Activated CD8-positive, alpha-beta memory T cell treated with anti-CD3 and anti-CD28 coated beads, Interleukin-2, amount 10 ng/mL, durations not matched to agents 7 days and 5 days (primary cell): ENCODE results near the gene KIAA1671. TPM values are rescaled to one million over a fixed set of nuclear protein-coding genes. Genes with fewer than 3 reads are reported as not detected.
"Not testable (repeated sequence)": the region's sequence is repeated elsewhere in the genome, so short reads cannot be mapped to it uniquely, and the experiment has no call there.

Source experiments
- ATAC-seq: fragments of 150-1000 bp; cut with Tn5 transposase; one replicate; pipeline ENCODE4 v1.10.0; 2021; ENCODE audit warnings: moderate library complexity
- CTCF ChIA-PET: fragments of 350-600 bp; sonication (Branson Sonifier 250); formaldehyde crosslinking; loops from one replicate; lab custom pipeline; 2021; ENCODE audit warnings: antibody characterized with exemption; lab: Charles Lee
- DNase-seq: peaks from one replicate; pipeline ENCODE4 v3.0.0-alpha.2; 2020
- H3K27ac Mint-ChIP-seq: one replicate; pipeline ENCODE4 v1.8.0; 2021; ENCODE audit warnings: mild to moderate bottlenecking, mixed read lengths
- H3K27me3 Mint-ChIP-seq: one replicate; pipeline ENCODE4 v1.8.0; 2021; ENCODE audit warnings: mixed read lengths
- H3K36me3 Mint-ChIP-seq: one replicate; pipeline ENCODE4 v1.8.0; 2021; ENCODE audit warnings: mild to moderate bottlenecking, mixed read lengths
- H3K4me1 Mint-ChIP-seq: one replicate; pipeline ENCODE4 v1.8.0; 2021; ENCODE audit warnings: mixed read lengths
- H3K4me3 Mint-ChIP-seq: one replicate; pipeline ENCODE4 v1.8.0; 2021; ENCODE audit warnings: mild to moderate bottlenecking, moderate library complexity, mixed read lengths
- H3K9me3 Mint-ChIP-seq: one replicate; pipeline ENCODE4 v1.8.0; 2022; ENCODE audit warnings: low read depth, mixed read lengths
- total RNA-seq, 2 experiments: library from RNA; stranded (reverse); gene quantifications; one replicate each; pipeline ENCODE4 v1.2.3, GENCODE V29; 2021

KIAA1671 gene
- total RNA-seq, 2 experiments from 2014 or later, result 11.4 to 20.1 TPM

DNA sequence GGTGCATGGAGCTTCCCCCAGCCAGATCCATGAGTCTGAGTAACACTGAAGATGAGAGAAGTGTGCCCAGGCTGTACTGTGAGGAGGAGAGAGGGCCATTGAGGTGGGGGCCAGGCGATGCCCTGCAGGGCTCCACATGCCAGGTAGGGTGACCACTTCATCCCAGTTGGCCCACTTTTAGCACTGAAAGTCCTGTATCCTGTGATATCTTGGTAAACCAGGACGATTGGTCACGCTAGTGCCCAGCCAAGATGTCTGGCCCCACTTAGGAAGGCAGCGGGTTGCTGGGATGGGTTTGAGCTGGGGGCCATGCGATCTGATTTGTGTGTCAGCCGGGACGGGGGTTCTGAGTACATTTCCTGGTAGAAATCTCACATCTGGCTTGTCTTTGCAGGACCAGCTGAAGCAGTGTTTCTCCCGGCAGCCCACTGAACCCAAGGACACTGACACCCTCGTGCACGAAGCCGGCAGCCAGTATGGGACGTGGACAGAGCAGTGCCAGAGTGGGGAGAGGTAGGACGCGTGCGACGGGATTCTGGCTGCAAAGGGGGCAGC lies 218.0 kb downstream of the KIAA1671 start:
- H3K4me3 Mint-ChIP-seq, result no peak overlapping the region
- CTCF ChIA-PET, result interaction anchor here (0.9 to 1.8 kb wide), 2 partner anchors 9 to 89 kb away, joined by 3 to 10 read pairs; no protein-coding TSS in a partner anchor
- H3K27me3 Mint-ChIP-seq, result no peaks in the 10 kb centered on the region
- ATAC-seq (no peak), DNase-seq (no peak)
- H3K36me3 Mint-ChIP-seq, result peaks cover 1% of the 10 kb centered on the region
- no peaks in the 10 kb centered on the region for H3K9me3 Mint-ChIP-seq
- no peak overlapping the region for H3K27ac Mint-ChIP-seq
- no peaks in the 10 kb centered on the region for H3K4me1 Mint-ChIP-seq

DNA sequence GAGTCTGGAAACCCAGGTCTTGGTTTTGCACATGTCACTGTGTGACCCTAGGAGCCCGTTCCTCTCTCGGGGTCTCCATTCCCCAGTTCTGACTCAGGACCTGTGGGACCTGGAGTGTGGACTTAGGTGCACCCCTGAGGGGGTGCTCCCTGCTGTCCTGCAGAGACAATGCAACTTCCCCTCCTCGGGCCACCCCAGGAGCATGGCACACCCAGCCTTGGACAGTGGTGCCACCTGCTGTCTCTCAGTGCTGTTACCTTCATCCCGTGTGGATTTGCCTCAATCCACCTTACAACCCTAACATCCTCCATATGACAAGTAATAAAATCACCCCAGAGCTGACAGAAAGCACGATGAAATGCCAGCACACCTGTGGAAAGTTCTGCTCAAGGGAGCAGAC lies 219.6 kb downstream of the KIAA1671 start:
- ATAC-seq, result peak; percentile 49
- CTCF ChIA-PET, result interaction anchor here (0.6 to 1.8 kb wide), 5 partner anchors 90 to 975 kb away, joined by 3 to 10 read pairs (median 3); no protein-coding TSS in a partner anchor
- Mint-ChIP-seq H3K4me3 (no peak overlapping the region), H3K27me3 (no peaks in the 10 kb centered on the region), H3K9me3 (no peaks in the 10 kb centered on the region), H3K4me1 (no peaks in the 10 kb centered on the region), H3K36me3 (peaks cover 3% of the 10 kb centered on the region), H3K27ac (no peak overlapping the region)
- peak; percentile 53 for DNase-seq

DNA sequence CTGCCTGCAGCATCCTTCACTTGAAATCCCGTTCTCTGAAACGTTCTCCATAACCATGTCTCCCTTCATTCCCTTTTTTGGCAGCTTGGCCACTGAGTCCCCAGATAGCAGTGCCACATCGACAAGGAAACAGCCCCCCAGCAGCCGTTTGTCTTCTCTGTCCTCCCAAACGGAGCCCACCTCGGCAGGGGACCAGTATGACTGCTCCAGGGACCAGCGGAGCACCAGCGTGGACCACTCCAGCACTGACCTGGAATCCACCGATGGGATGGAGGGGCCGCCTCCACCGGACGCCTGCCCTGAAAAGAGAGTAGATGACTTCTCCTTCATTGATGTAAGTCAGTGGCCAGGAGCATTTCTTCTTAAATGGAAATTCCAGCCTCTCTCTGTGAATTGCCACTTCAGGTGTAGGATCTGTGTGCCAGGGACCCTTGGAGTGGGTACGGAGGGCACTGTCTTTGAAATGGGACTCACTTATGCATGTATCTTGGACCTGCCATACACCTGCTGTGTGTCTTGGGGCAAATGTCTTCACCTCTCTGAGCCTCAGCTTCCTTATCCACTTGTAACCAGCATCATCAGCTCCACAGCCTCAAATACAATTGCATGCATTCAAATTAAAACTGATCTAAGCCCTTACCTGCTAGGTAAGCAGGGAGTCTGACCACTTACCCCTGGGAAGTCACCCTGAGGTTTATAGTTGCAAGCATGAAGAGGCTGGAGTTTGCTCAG lies 221.8 kb downstream of the KIAA1671 start:
- CTCF ChIA-PET, result interaction anchor here (1.3 kb wide), 1 partner anchor 92 kb away, joined by 3 read pairs; no protein-coding TSS in a partner anchor
- Mint-ChIP-seq H3K9me3 (peaks cover 1% of the 10 kb centered on the region), H3K27ac (no peak overlapping the region), H3K4me3 (no peak overlapping the region), H3K27me3 (no peaks in the 10 kb centered on the region), H3K4me1 (no peaks in the 10 kb centered on the region), H3K36me3 (peaks cover 9% of the 10 kb centered on the region)
- no peak for ATAC-seq
- DNase-seq, result no peak

DNA sequence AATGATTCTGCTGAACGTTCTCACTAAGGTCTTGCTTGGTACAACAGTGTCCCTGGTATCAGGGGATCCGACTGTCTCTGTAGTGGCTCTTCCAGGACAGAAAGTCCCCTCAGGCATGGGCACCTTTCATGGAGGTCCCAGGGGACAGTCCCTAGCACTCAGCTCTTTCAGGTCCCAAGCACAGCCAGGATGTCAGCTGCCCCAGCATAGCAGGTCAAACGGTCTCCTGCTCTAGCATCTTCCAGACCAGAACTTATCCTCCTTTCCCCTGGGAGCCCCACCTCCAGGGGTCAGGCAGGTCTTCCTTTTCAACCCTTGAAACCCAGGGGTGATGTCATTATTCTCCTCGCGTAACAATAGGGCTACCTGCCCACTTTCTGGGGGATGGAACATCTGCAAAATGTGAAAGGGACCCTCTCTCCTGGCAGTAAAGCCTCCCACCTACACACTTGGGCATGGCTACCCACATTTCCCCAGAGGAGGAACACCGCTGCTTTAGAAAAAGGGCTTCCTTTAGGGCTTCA lies 222.4 kb downstream of the KIAA1671 start:
- Mint-ChIP-seq H3K27ac (no peak overlapping the region), H3K27me3 (no peaks in the 10 kb centered on the region), H3K9me3 (peaks cover 2% of the 10 kb centered on the region), H3K4me1 (no peaks in the 10 kb centered on the region), H3K4me3 (no peak overlapping the region), H3K36me3 (peaks cover 15% of the 10 kb centered on the region)
- DNase-seq (no peak), ATAC-seq (no peak)
- CTCF ChIA-PET, result interaction anchor here (1.3 kb wide), 1 partner anchor 93 kb away, joined by 3 read pairs; no protein-coding TSS in a partner anchor

DNA sequence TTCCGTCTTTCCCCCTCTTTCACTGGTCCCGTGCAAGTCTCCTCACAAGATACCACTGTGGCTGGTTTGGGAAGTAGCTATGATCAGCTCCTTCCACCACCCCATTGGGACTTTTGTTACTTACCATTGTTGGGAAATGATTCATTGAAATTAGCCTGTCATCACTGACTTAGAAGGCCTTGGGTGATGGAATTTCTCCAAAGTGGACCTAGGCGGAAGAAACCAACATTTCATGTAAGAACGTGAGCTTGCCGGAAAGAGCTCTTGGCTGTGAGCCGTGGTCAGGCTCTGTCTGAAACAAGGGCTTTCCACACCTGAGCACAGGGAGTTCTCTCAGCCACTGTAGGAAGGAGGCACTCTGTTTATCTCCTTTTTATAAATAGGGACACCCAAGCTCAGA lies 223.7 kb downstream of the KIAA1671 start:
- Mint-ChIP-seq H3K9me3 (peaks cover 2% of the 10 kb centered on the region), H3K36me3 (peaks cover 16% of the 10 kb centered on the region), H3K27ac (no peak overlapping the region), H3K4me1 (no peaks in the 10 kb centered on the region), H3K4me3 (no peak overlapping the region), H3K27me3 (no peaks in the 10 kb centered on the region)
- ATAC-seq (no peak), DNase-seq (no peak)
- CTCF ChIA-PET, result interaction anchor here (0.5 kb wide), 1 partner anchor 118 kb away, joined by 3 read pairs; no protein-coding TSS in a partner anchor

DNA sequence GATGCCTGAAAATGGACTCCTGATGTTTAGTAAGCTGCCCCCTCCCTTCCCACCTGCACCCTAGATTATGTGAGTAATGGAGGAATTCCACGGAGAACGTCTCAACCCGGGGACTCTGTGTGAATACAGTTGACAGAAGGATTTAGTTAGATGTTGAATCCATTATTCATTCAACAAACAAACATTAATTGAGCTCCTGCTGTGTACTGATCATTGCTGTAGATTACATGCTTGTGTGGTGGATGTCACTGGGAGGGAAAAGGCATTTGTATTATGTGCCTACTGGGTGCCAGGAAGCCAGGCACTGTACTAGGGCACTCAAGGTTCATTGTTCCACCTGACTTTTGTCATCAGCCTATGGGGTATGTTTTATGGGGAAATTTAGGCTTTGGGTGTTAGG lies 224.3 kb downstream of the KIAA1671 start:
- no peaks in the 10 kb centered on the region for H3K4me1 Mint-ChIP-seq
- no peak overlapping the region for H3K27ac Mint-ChIP-seq
- H3K4me3 Mint-ChIP-seq, result no peak overlapping the region
- peaks cover 16% of the 10 kb centered on the region for H3K36me3 Mint-ChIP-seq
- no peak for DNase-seq
- H3K27me3 Mint-ChIP-seq, result no peaks in the 10 kb centered on the region
- H3K9me3 Mint-ChIP-seq, result peaks cover 2% of the 10 kb centered on the region
- no peak for ATAC-seq
- CTCF ChIA-PET, result interaction anchor here (0.5 kb wide), 1 partner anchor 119 kb away, joined by 3 read pairs; no protein-coding TSS in a partner anchor

DNA sequence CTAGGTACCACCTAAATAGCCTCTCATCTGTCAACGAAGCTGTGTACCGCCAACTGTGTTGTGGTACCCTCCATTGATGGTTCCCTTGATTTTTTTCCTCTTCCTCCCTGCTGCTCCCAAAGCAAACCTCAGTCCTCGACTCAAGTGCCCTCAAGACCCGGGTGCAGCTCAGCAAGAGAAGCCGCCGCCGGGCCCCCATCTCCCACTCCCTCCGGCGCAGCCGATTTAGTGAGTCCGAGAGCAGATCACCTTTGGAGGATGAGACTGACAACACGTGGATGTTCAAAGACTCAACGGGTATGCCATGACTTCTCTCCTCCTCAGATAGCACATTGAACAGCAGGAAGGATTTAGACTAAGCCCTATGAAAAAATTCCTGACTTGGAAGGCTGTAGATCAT lies 224.7 kb downstream of the KIAA1671 start:
- Mint-ChIP-seq H3K4me3 (no peak overlapping the region), H3K9me3 (peaks cover 2% of the 10 kb centered on the region), H3K27me3 (no peaks in the 10 kb centered on the region), H3K36me3 (peaks cover 16% of the 10 kb centered on the region), H3K4me1 (no peaks in the 10 kb centered on the region), H3K27ac (no peak overlapping the region)
- DNase-seq (no peak), ATAC-seq (no peak)
- CTCF ChIA-PET, result no interaction called here

DNA sequence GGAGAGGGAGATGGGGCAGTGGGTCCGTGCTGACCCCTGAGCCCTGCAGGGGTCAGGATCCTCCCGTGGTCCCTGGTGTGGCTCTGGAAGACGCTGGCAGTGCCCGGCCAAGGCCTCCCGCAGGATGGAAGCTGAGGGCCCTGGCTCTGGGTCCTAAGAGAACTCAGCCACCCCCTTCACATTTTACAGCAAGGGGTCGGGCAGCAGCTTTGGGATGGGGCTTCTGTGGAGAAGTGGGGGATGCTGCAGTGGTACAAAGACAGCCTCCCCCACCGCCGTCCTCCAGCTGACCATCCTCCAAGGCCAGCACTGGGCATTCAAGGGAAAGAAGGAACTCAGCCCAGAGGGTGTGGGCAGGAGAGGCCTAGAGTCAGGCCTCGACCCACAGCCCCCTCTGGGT lies 225.4 kb downstream of the KIAA1671 start:
- peaks cover 2% of the 10 kb centered on the region for H3K9me3 Mint-ChIP-seq
- no peak overlapping the region for H3K4me3 Mint-ChIP-seq
- H3K36me3 Mint-ChIP-seq, result peaks cover 16% of the 10 kb centered on the region
- no peak overlapping the region for H3K27ac Mint-ChIP-seq
- no peaks in the 10 kb centered on the region for H3K4me1 Mint-ChIP-seq
- ATAC-seq (no peak), DNase-seq (no peak)
- no peaks in the 10 kb centered on the region for H3K27me3 Mint-ChIP-seq
- CTCF ChIA-PET, result no interaction called here

DNA sequence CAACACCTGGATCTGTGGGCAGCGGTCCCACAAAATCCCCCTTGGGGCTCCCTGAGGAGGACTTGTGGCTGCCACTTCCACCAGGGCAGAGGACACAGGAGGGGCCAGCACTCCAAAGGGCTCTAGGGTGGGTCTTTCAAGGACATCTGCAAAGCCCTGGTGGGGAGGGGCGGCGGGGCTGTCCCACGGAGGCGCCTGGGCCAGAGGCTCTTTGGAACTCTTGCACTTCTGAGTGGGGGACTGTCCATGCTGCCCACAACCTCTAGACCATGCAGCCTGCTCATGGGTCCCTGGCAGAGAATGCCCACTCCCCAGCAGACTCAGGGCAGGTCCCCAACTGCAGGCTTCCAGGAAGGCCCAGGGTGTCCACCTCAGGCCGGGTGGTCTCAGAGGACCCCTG lies 225.8 kb downstream of the KIAA1671 start:
- not testable (repeated sequence) for H3K4me1 Mint-ChIP-seq, H3K27me3 Mint-ChIP-seq
- peak overlapping the region; percentile 37 for H3K4me3 Mint-ChIP-seq

DNA sequence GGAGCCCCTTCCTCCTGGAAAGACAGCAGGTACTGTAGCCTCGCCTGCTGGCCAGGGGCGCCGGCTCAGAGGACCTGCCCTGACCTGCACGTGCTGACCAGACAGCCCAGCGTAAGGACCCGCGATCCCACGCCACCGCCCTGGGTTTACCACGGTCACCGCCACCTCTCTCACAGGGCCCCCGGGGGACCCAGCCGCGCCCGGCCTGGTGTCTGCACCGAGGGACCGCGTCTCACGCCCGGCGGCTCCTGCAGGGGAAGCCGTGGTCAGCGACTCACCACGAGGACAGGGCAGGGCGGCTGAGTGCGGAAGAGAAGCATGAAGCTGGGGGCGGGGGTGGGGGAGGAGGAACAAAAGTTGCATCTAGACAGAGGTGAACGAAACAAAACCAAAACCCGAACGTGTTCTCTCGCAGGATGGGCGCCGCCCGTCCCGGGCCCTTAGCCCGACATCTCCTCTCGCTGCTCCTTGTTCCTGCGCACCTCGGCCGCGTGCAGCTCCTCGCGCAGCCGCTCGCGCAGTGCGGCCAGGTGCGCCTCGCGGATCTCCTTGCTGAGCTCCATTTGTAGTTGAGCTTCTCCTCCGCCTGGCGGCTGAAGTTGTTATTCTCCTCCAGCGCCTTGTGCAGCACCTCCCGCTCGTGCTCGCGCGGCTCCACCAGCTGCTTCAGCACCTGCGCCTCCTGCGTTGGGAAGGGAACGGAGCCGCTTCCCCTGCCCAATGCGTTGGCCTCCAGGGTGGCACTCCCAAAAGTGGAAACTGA lies 226.5 kb downstream of the KIAA1671 start:
- CTCF ChIA-PET, DNase-seq, H3K27ac Mint-ChIP-seq, H3K4me3 Mint-ChIP-seq, H3K4me1 Mint-ChIP-seq, H3K27me3 Mint-ChIP-seq, H3K9me3 Mint-ChIP-seq: not testable (repeated sequence)
- peak; percentile 78 for ATAC-seq
- H3K36me3 Mint-ChIP-seq, result peaks cover 16% of the 10 kb centered on the region

More for the DNA sequence above, 225.8 kb downstream of the KIAA1671 start:
- DNase-seq, H3K9me3 Mint-ChIP-seq, CTCF ChIA-PET: not testable (repeated sequence)
- peak; percentile 45 for ATAC-seq
- Mint-ChIP-seq H3K36me3 (peaks cover 16% of the 10 kb centered on the region), H3K27ac (peak overlapping the region; percentile 57)

DNA sequence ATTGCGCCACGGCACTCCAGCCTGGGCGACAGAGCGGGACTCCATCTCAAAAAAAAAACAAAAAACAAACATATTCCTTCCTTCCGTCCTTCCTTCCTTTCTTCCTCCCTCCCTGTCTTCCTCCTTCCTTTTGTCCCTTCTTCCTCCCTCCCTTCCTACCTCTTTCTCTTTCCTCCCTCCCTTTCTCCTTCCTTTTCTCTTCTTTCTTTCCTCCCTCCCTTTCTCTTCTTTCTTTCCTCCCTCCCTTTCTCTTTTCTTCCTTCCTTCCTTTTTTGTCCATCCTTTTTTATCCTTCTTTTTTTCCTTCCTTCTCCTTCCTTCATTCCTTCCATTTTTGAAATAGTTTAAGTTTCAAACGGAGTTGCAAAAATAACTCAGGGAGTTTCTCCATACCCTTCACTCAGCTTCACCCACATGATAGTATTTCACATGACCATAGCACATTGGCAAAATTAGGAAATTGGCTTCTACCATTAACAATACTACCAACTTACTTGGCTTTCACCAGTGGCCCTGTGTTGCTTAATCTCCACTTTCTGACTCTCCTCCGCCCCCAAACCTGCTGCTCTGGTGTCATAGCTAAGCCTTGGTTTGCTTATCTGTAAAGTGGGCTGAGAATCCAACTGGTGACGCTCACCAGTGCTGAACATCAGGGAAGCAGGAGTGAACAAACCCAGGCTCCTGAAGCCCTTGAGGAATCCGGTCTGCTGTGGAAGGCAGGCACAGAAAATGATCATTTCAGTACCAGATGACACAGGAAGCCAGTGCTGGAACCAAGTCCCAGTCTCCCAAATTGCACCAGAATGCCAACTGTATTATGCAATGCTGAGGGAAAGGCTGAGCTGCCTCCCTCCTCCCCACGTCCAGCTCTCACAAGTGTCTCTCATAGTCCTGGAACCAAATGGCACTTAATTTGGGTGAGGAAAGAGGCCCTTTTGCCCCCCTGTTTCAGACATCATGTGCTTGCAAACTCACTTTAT lies 229.9 kb downstream of the KIAA1671 start:
- Mint-ChIP-seq H3K4me3 (no peak overlapping the region), H3K27ac (no peak overlapping the region), H3K4me1 (no peaks in the 10 kb centered on the region), H3K36me3 (peaks cover 11% of the 10 kb centered on the region), H3K9me3 (peaks cover 2% of the 10 kb centered on the region), H3K27me3 (no peaks in the 10 kb centered on the region)
- DNase-seq (no peak), ATAC-seq (no peak)
- CTCF ChIA-PET, result no interaction called here

DNA sequence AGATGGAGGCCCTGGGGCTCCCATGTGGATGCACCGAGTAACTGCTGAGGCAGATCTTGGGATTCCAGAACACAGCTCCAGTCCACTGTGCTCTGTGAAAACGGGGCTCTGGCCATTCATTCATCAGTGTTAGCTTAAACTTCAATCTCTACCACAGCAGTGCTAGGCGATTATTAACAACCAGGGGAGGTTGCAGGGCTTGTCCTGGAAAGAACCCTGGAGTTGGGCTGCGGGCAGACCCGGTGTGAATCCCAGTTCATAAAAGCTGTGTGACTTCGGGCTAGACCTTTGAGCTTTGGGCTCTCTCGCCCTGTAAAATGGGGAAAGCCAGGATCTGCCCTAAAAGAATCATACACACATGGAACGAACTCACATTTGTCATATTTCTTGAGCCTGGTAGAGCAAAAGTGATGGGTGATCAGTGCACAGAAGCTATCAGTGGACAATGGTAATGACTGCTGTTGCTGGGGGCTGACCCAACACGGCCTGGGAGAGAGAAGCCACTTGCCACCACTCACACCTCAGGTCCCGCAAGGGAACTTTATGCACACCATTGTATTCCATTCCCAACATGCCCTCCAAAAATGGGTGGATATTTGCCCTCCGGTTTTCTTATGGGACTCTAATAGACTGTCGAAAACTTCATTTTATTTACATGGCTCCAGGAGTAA lies 231.6 kb downstream of the KIAA1671 start:
- no peak for DNase-seq

More for the DNA sequence above, 231.6 kb downstream of the KIAA1671 start:
- ATAC-seq, result no peak
- Mint-ChIP-seq H3K27me3 (no peaks in the 10 kb centered on the region), H3K27ac (no peak overlapping the region), H3K36me3 (peaks cover 11% of the 10 kb centered on the region), H3K4me1 (no peaks in the 10 kb centered on the region), H3K4me3 (no peak overlapping the region), H3K9me3 (peaks cover 2% of the 10 kb centered on the region)
- CTCF ChIA-PET, result interaction anchor here (2.4 kb wide), 1 partner anchor 18 kb away, joined by 9 read pairs; no protein-coding TSS in a partner anchor
